CD4-positive, alpha-beta T cell (primary cell): ENCODE data around the gene MIPOL1. TPM values are rescaled to one million over a fixed set of nuclear protein-coding genes. Genes with fewer than 3 reads are reported as not detected.

Experiments used
- ATAC-seq: fragments of 200-7000 bp; cut with Tn5 transposase; one replicate; pipeline ENCODE4 v1.10.0; 2022; ENCODE audit warnings: mild to moderate bottlenecking; ENCODE audit not compliant: poor library complexity
- CTCF ChIA-PET: fragments of 350-600 bp; sonication (Branson Sonifier 250); formaldehyde crosslinking; loops from one replicate; lab custom pipeline; 2021; ENCODE audit warnings: antibody characterized with exemption, inconsistent platforms; lab: Charles Lee
- POLR2A ChIA-PET: fragments of 350-600 bp; sonication (Branson Sonifier 250); formaldehyde crosslinking; loops from one replicate; lab custom pipeline; 2021; ENCODE audit warnings: antibody characterized with exemption, inconsistent platforms; lab: Charles Lee
- DNase-seq, 14 experiments: peaks; one replicate each; pipeline ENCODE4 v3.0.0-alpha.2; 2013 to 2020; ENCODE audit warnings: mixed read lengths in 2 of 14
- H3K27ac ChIP-seq, 2 donors: one replicate each; pipeline versions ENCODE4 v1.5.1 to v1.7.0; 2013; ENCODE audit warnings: low read length in 2 of 2, low read depth in 1 of 2, mild to moderate bottlenecking in 1 of 2
- H3K27me3 ChIP-seq, 2 experiments: 1 replicate in 1 of 2; 2 replicates in 1 of 2; pipeline versions ENCODE4 v1.6.1 to v1.7.0; 2013; ENCODE audit warnings: low read length in 2 of 2, control low read depth in 1 of 2, mild to moderate bottlenecking in 1 of 2, moderate library complexity in 1 of 2; ENCODE audit not compliant: insufficient read depth in 2 of 2, control insufficient read depth in 1 of 2
- H3K36me3 ChIP-seq: one replicate; pipeline ENCODE4 v1.6.1; 2013; ENCODE audit warnings: low read length, control low read depth; ENCODE audit not compliant: insufficient read depth
- H3K4me1 ChIP-seq: one replicate; pipeline ENCODE4 v1.6.1; 2013; ENCODE audit warnings: low read length, control low read depth; ENCODE audit not compliant: insufficient read depth
- H3K4me3 ChIP-seq: one replicate; pipeline ENCODE4 v1.5.1; 2013; ENCODE audit warnings: mild to moderate bottlenecking, low read length, moderate library complexity
- H3K9me3 ChIP-seq, 2 experiments: 1 replicate in 1 of 2; 2 replicates in 1 of 2; pipeline versions ENCODE4 v1.6.1 to v1.7.0; 2013; ENCODE audit warnings: low read length in 2 of 2, mild to moderate bottlenecking in 2 of 2, control low read depth in 1 of 2, moderate library complexity in 1 of 2; ENCODE audit not compliant: control insufficient read depth in 1 of 2, insufficient read depth in 1 of 2
- H3K27ac Mint-ChIP-seq: one replicate; pipeline ENCODE4 v1.8.0; 2020; ENCODE audit warnings: mixed read lengths
- H3K27me3 Mint-ChIP-seq: one replicate; pipeline ENCODE4 v1.8.0; 2021; ENCODE audit warnings: mixed read lengths
- H3K36me3 Mint-ChIP-seq: one replicate; pipeline ENCODE4 v1.8.0; 2021; ENCODE audit warnings: low read depth, mixed read lengths
- H3K4me1 Mint-ChIP-seq: one replicate; pipeline ENCODE4 v1.8.0; 2021; ENCODE audit warnings: low read depth, mixed read lengths
- H3K4me3 Mint-ChIP-seq: one replicate; pipeline ENCODE4 v1.8.0; 2020; ENCODE audit warnings: mild to moderate bottlenecking, mixed read lengths
- H3K9me3 Mint-ChIP-seq: one replicate; pipeline ENCODE4 v1.8.0; 2020; ENCODE audit warnings: mixed read lengths
- intact Hi-C, 2 experiments: fragments of 100-400 bp; cut with DNase I in 1 of 2; cut with micrococcal nuclease in 1 of 2; formaldehyde crosslinking; loops; one replicate each; pipeline versions ENCODE4 v1.15.1 to v1.9.0; 2023 to 2025; cut with DNase I, micrococcal nuclease
- total RNA-seq, 174 experiments: library from RNA in 2 of 174; stranded (reverse) in 2 of 174; gene quantifications; one replicate each; pipeline ENCODE4 v1.2.3 and lab custom pipeline; 2021 to 2026
- TF ChIP-seq, protein P1 (sequence below): fragments of 200-600 bp; IDR thresholded peaks from one replicate; pipeline ENCODE4 v1.8.0; 2022; ENCODE audit warnings: antibody characterized with exemption, mild to moderate bottlenecking

Gene MIPOL1
- total RNA-seq, 2 experiments from 2014 or later = 0.30 TPM; not detected in 1

DNA sequence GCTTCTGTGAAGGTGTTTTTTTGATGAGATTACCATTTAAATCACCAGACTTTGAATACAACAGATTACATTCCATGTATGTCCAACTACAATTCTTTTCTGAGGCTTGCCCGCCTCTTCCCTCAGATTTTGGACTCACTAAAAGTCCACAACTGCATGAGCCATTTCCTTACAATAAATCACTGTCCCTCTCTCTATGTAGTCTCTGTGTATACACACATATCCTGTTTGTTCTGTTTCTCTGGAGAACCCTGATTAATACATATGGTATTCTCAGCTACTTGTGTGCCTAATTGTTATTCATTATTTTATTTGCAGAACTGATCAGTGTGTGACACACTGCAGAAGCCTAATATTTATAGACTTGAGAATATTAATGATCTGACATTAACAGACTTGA, 2.4 kb upstream of the MIPOL1 start:
- Histone ChIP-seq H3K36me3 (no peaks in the 10 kb centered on the region), H3K4me1 (no peaks in the 10 kb centered on the region), H3K4me3 (no peak overlapping the region), H3K27ac (no peak overlapping the region), H3K9me3 (peaks cover 0 to 9% of the 10 kb centered on the region in 2 experiments), H3K27me3 (peaks cover 0 to 4% of the 10 kb centered on the region in 2 experiments)
- no peaks in the 10 kb centered on the region for H3K36me3 Mint-ChIP-seq
- no peak overlapping the region for H3K27ac Mint-ChIP-seq
- POLR2A ChIA-PET = no interaction called here
- intact Hi-C loops = no loop called here
- TF ChIP-seq, protein P1, sequence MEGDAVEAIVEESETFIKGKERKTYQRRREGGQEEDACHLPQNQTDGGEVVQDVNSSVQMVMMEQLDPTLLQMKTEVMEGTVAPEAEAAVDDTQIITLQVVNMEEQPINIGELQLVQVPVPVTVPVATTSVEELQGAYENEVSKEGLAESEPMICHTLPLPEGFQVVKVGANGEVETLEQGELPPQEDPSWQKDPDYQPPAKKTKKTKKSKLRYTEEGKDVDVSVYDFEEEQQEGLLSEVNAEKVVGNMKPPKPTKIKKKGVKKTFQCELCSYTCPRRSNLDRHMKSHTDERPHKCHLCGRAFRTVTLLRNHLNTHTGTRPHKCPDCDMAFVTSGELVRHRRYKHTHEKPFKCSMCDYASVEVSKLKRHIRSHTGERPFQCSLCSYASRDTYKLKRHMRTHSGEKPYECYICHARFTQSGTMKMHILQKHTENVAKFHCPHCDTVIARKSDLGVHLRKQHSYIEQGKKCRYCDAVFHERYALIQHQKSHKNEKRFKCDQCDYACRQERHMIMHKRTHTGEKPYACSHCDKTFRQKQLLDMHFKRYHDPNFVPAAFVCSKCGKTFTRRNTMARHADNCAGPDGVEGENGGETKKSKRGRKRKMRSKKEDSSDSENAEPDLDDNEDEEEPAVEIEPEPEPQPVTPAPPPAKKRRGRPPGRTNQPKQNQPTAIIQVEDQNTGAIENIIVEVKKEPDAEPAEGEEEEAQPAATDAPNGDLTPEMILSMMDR = no peak
- H3K4me3 Mint-ChIP-seq = no peak overlapping the region
- peaks cover 24% of the 10 kb centered on the region for H3K27me3 Mint-ChIP-seq
- H3K9me3 Mint-ChIP-seq = peaks cover 5% of the 10 kb centered on the region
- no peak for ATAC-seq
- no peak for DNase-seq
- no peaks in the 10 kb centered on the region for H3K4me1 Mint-ChIP-seq
- CTCF ChIA-PET = no interaction called here

- H3K36me3 ChIP-seq = no peaks in the 10 kb centered on the region
- Mint-ChIP-seq H3K4me1 (no peaks in the 10 kb centered on the region), H3K9me3 (peaks cover 6% of the 10 kb centered on the region), H3K27me3 (peaks cover 24% of the 10 kb centered on the region), H3K36me3 (no peaks in the 10 kb centered on the region), H3K27ac (no peak overlapping the region), H3K4me3 (no peak overlapping the region)
- no peak for DNase-seq
- ChIA-PET CTCF (no interaction called here), POLR2A (no interaction called here)
- H3K9me3 ChIP-seq = peaks cover 0 to 9% of the 10 kb centered on the region in 2 experiments
- H3K27ac ChIP-seq = no peak overlapping the region
- H3K4me3 ChIP-seq = no peak overlapping the region
- peaks cover 0 to 4% of the 10 kb centered on the region in 2 experiments for H3K27me3 ChIP-seq
- TF ChIP-seq, protein P1 = no peak
- no peak for ATAC-seq
- intact Hi-C loops = no loop called here
- H3K4me1 ChIP-seq = no peaks in the 10 kb centered on the region
Observed at GRCh38 chr14:37196604-37197420, 925 bp upstream of the MIPOL1 start.

GRCh38 chr14:37198273-37198598, 499 bp downstream of the MIPOL1 start:
- Mint-ChIP-seq H3K4me1 (no peaks in the 10 kb centered on the region), H3K4me3 (no peak overlapping the region), H3K27me3 (peaks cover 24% of the 10 kb centered on the region), H3K9me3 (peaks cover 3% of the 10 kb centered on the region), H3K36me3 (no peaks in the 10 kb centered on the region), H3K27ac (no peak overlapping the region)
- intact Hi-C loops = no loop called here
- ATAC-seq = no peak
- ChIA-PET POLR2A (no interaction called here), CTCF (no interaction called here)
- H3K27me3 ChIP-seq = peaks cover 0 to 4% of the 10 kb centered on the region in 2 experiments
- no peak for DNase-seq
- H3K9me3 ChIP-seq = peaks cover 0 to 9% of the 10 kb centered on the region in 2 experiments
- H3K27ac ChIP-seq = no peak overlapping the region
- H3K36me3 ChIP-seq = no peaks in the 10 kb centered on the region
- H3K4me1 ChIP-seq = no peaks in the 10 kb centered on the region
- H3K4me3 ChIP-seq = no peak overlapping the region
- TF ChIP-seq, protein P1 = no peak
